SK-N-SH treated with all-trans-retinoic acid at 6 μM for 48 hours (cell line): ENCODE data around the gene FTSJ1.
"Not testable (repeated sequence)": the region's sequence is repeated elsewhere in the genome, so short reads cannot be mapped to it uniquely, and the experiment has no call there.

Experiments
- ATAC-seq: fragments of 200-7000 bp; cut with Tn5 transposase; 3 replicates; pipeline ENCODE4 v1.9.1; 2020; ENCODE audit warnings: mild to moderate bottlenecking, moderate library complexity
- ARNTL ChIP-seq: fragments of 450-650 bp; formaldehyde crosslinking; IDR thresholded peaks from 2 replicates; pipeline ENCODE4 v1.5.0; 2020; ENCODE audit warnings: low read depth, mild to moderate bottlenecking, moderate library complexity, borderline replicate concordance
- BACH2 ChIP-seq: fragments of 250-450 bp; sonication (Bioruptor Pico); IDR thresholded peaks from 2 replicates; pipeline ENCODE4 v1.9.0; 2021; ENCODE audit warnings: mild to moderate bottlenecking, borderline replicate concordance
- CSDC2 ChIP-seq: fragments of 250-450 bp; sonication (Bioruptor Pico); IDR thresholded peaks from 2 replicates; pipeline ENCODE4 v1.5.0; 2020; ENCODE audit warnings: mild to moderate bottlenecking, moderate library complexity
- ESRRG ChIP-seq: fragments of 250-450 bp; sonication (Bioruptor Pico); IDR thresholded peaks from 2 replicates; pipeline ENCODE4 v1.6.1; 2021; ENCODE audit warnings: mild to moderate bottlenecking
- GLIS3 ChIP-seq: fragments of 250-450 bp; sonication (Bioruptor Pico); IDR thresholded peaks from 2 replicates; pipeline ENCODE4 v1.5.0; 2020; ENCODE audit warnings: mild to moderate bottlenecking, moderate library complexity
- ISL1 ChIP-seq: fragments of 250-450 bp; sonication (Bioruptor Pico); IDR thresholded peaks from 2 replicates; pipeline ENCODE4 v2.1.2; 2022; ENCODE audit warnings: mild to moderate bottlenecking, moderate library complexity
- OSR1 ChIP-seq: fragments of 250-450 bp; sonication (Bioruptor Pico); IDR thresholded peaks from 2 replicates; pipeline ENCODE4 v1.8.0; 2022; ENCODE audit warnings: moderate library complexity, mild to moderate bottlenecking, inconsistent platforms
- PATZ1 ChIP-seq: fragments of 250-450 bp; sonication (Bioruptor Pico); IDR thresholded peaks from 2 replicates; pipeline ENCODE4 v1.8.0; 2020; ENCODE audit warnings: mild to moderate bottlenecking, moderate library complexity, borderline replicate concordance
- POU6F1 ChIP-seq: fragments of 250-450 bp; sonication (Bioruptor Pico); IDR thresholded peaks from 2 replicates; pipeline ENCODE4 v1.8.0; 2021; ENCODE audit warnings: low read depth, mild to moderate bottlenecking, moderate library complexity, borderline replicate concordance
- PPARA ChIP-seq: fragments of 250-450 bp; sonication (Bioruptor Pico); IDR thresholded peaks from 2 replicates; pipeline ENCODE4 v1.5.0; 2020; ENCODE audit warnings: mild to moderate bottlenecking, borderline replicate concordance
- RARB ChIP-seq: fragments of 250-450 bp; sonication (Bioruptor Pico); IDR thresholded peaks from 2 replicates; pipeline ENCODE4 v1.8.0; 2021; ENCODE audit warnings: mild to moderate bottlenecking, moderate library complexity
- SNAI2 ChIP-seq: fragments of 250-450 bp; sonication (Bioruptor Pico); IDR thresholded peaks from 2 replicates; pipeline ENCODE4 v1.5.0; 2020; ENCODE audit warnings: mild to moderate bottlenecking, moderate library complexity
- TOX ChIP-seq: fragments of 250-450 bp; sonication (Bioruptor Pico); IDR thresholded peaks from 2 replicates; pipeline ENCODE4 v1.8.0; 2021; ENCODE audit warnings: mild to moderate bottlenecking, moderate library complexity, borderline replicate concordance
- TSHZ2 ChIP-seq: fragments of 250-450 bp; sonication (Bioruptor Pico); IDR thresholded peaks from 2 replicates; pipeline ENCODE4 v1.5.0; 2020; ENCODE audit warnings: mild to moderate bottlenecking, moderate library complexity
- ZC3H10 ChIP-seq: fragments of 250-450 bp; sonication (Bioruptor Pico); IDR thresholded peaks from 2 replicates; pipeline ENCODE4 v1.5.1; 2021; ENCODE audit warnings: mild to moderate bottlenecking, moderate library complexity
- ZFP3 ChIP-seq: fragments of 250-450 bp; sonication (Bioruptor Pico); IDR thresholded peaks from 2 replicates; pipeline ENCODE4 v1.5.0; 2020; ENCODE audit warnings: mild to moderate bottlenecking, moderate library complexity
- ZFP30 ChIP-seq: fragments of 450-650 bp; formaldehyde crosslinking; IDR thresholded peaks from 2 replicates; pipeline ENCODE4 v1.5.0; 2022; ENCODE audit warnings: mild to moderate bottlenecking, moderate library complexity
- ZNF565 ChIP-seq: fragments of 450-650 bp; formaldehyde crosslinking; conservative IDR thresholded peaks from 2 replicates; pipeline ENCODE4 v1.5.0; 2020; ENCODE audit warnings: low read depth, mild to moderate bottlenecking, moderate library complexity
- ZNF8 ChIP-seq: fragments of 450-650 bp; formaldehyde crosslinking; IDR thresholded peaks from 2 replicates; pipeline ENCODE4 v1.5.0; 2020; ENCODE audit warnings: mild to moderate bottlenecking, moderate library complexity
- TF ChIP-seq, protein P1 (sequence below): fragments of 250-450 bp; sonication (Bioruptor Pico); IDR thresholded peaks from 2 replicates; pipeline ENCODE4 v1.5.1; 2021; ENCODE audit warnings: mild to moderate bottlenecking, moderate library complexity

FTSJ1 gene

DNA sequence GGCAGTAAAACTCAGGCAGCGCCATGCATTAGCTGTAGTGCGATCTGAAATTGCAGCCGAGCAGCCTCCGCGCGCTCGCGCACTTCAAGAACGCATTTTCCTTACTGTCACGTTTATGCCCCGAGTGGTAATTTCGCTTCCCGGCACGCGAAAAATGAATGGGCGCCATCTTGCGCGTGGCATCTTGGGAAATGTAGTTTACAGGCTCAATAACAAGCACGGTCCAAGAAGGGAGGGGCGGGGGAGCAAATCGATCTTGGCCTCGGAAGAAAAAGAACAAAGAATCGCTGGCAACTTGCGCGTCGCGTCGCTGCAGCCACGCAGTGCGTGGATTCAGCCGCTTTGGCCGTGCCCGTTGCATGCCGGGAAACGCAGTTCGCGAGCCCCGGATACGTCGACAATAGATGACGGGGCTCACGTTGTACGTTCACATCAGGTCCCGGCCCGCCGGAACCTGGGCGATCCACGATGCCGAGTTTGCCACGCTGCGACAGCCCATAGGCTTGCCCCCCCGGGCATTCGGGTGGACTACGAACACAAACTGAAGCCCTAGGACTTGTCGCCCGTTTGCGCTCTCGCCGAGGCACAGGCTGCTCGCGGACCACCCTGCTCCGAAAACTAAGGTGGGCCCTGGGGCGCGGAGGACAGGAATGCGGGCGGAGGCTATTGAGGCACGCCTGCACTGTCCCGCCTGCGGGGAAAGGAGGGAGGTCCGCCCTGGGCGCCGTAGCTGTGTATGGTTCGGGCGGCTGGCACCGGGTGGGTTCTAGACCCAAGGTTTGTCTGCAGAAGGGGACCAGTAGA, at the start of gene FTSJ1:
FTSJ1 (plus strand) TSS at position 426 of the 804 bp plus-strand sequence. CDS start 1,849 bp downstream, outside the sequence.
- peak; percentile 94 for ATAC-seq

GRCh38 chrX:48427027-48427716, 48.8 kb upstream of the FTSJ1 start:
- not testable (repeated sequence) for ATAC-seq

More for the DNA sequence above, at the start of gene FTSJ1:
- TF ChIP-seq TOX (CRISPR knock-in tag) = no peak
- no peak for TF ChIP-seq ARNTL (CRISPR knock-in tag)
- TF ChIP-seq ZC3H10 (CRISPR knock-in tag) = no peak
- no peak for TF ChIP-seq SNAI2 (CRISPR knock-in tag)
- TF ChIP-seq PPARA (CRISPR knock-in tag) = no peak
- no peak for TF ChIP-seq OSR1
- TF ChIP-seq CSDC2 (CRISPR knock-in tag) = no peak

DNA sequence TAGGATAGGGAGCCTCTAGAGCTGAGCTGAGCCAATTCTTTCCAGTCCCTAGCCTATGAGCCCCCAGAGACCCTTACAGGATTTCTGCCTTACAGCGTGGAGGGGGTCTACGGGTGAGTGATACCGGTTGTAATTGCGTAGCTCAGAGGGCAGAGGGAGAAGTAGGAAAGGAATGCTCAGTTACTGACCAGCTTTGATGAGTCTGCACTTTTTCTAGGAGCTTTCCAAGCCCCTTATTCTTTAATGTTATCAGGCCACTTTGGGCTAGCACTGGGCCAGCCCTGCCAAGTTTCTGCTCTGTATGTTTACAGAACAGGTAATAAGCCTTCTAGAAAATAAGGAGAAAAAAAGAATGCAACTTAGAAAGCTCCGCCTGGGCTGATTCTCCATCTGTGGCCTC, 46.4 kb upstream of the FTSJ1 start:
- ATAC-seq = not testable (repeated sequence)

DNA sequence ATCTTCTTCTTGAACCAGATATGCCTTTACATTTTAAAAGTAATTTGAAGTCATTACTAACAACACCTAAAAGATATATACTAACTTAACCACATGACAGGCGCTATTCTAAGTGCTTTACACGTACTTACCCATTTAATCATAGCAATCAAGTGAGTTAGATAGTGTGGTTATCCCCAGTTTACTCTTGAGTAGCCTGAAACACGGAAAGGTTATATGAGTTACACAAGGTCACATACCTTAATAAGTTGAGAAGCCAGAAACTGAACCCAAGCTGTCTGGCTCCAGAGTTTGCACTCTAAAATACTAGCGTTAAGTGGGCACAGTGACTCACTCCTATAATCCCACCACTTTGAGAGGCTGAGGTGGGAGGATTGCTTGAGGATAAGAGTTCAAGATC, 45.8 kb upstream of the FTSJ1 start:
- not testable (repeated sequence) for ATAC-seq

DNA sequence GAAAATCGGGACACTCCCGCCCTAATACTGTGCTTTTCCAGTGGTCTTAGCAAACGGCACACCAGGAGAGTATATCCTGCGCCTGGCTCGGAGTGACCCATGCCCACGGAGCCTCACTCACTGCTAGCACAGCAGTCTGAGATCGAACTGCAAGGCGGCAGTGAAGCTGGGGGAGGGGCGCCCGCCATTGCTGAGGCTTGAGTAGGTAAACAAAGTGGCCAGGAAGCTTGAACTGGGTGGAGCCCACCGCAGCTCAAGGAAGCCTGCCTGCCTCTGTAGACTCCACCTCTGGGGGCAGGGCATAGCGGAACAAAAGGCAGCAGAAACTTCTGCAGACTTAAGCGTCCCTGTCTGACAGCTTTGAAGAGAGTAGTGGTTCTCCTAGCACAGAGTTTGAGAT, 42.3 kb upstream of the FTSJ1 start:
- ATAC-seq = not testable (repeated sequence)

DNA sequence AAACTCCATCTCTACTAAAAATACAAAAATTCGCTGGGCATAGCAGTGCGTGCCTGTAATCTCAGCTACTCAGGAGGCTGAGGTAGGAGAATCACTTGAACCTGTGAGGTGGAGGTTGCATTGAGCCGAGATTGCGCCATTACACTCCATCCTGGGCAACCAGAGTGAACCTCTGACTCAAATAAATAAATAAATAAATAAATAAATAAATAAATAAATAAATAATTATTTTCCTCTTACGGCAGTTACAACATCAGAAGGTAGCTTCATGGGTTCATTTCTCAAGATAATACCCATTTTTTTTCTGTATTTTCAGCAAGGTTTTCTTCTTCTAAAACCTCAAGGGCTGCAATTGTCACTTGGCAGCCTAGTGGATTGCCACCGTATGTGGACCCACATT, 28.8 kb upstream of the FTSJ1 start:
- not testable (repeated sequence) for ATAC-seq

- ATAC-seq = no peak
These were observed 25.9 kb upstream of the FTSJ1 start for GRCh38 chrX:48450076-48450475.

GRCh38 chrX:48451708-48452107, 24.3 kb upstream of the FTSJ1 start:
- TF ChIP-seq ISL1 (CRISPR knock-in tag) (no peak), GLIS3 (CRISPR knock-in tag) (no peak), TOX (CRISPR knock-in tag) (no peak), RARB (CRISPR knock-in tag) (no peak), ZFP3 (no peak), ZNF565 (CRISPR knock-in tag) (no peak), TSHZ2 (no peak), CSDC2 (CRISPR knock-in tag) (no peak), POU6F1 (CRISPR knock-in tag) (no peak), ESRRG (CRISPR knock-in tag) (no peak), BACH2 (CRISPR knock-in tag) (no peak), PPARA (CRISPR knock-in tag) (no peak), SNAI2 (CRISPR knock-in tag) (no peak), ZFP30 (CRISPR knock-in tag) (no peak)
- TF ChIP-seq, protein P1, sequence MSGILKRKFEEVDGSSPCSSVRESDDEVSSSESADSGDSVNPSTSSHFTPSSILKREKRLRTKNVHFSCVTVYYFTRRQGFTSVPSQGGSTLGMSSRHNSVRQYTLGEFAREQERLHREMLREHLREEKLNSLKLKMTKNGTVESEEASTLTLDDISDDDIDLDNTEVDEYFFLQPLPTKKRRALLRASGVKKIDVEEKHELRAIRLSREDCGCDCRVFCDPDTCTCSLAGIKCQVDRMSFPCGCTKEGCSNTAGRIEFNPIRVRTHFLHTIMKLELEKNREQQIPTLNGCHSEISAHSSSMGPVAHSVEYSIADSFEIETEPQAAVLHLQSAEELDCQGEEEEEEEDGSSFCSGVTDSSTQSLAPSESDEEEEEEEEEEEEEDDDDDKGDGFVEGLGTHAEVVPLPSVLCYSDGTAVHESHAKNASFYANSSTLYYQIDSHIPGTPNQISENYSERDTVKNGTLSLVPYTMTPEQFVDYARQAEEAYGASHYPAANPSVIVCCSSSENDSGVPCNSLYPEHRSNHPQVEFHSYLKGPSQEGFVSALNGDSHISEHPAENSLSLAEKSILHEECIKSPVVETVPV (CRISPR knock-in tag) = no peak
- ATAC-seq = no peak

More at GRCh38 chrX:48450076-48450475, 25.9 kb upstream of the FTSJ1 start:
- no peak for TF ChIP-seq GLIS3 (CRISPR knock-in tag)
- TF ChIP-seq ZNF8 = no peak
- TF ChIP-seq PATZ1 (CRISPR knock-in tag) = no peak
- no peak for TF ChIP-seq ESRRG (CRISPR knock-in tag)
